Activated T-helper 17 cell treated with anti-CD3 and anti-CD28 coated beads, Interleukin-2, amount 50 U/mL, for 72 hours (primary cell): Measurements from ENCODE around the gene IMMP2L. TPM values are rescaled to one million over a fixed set of nuclear protein-coding genes. Genes with fewer than 3 reads are reported as not detected.
"Not testable (repeated sequence)": the region's sequence is repeated elsewhere in the genome, so short reads cannot be mapped to it uniquely, and the experiment has no call there.

Experiments
- ATAC-seq: fragments of 150-1000 bp; cut with Tn5 transposase; replicated peaks from 2 replicates; pipeline ENCODE4 v1.10.0; 2021; ENCODE audit warnings: mild to moderate bottlenecking, moderate library complexity
- H3K27ac Mint-ChIP-seq: one replicate; pipeline ENCODE4 v1.8.0; 2022; ENCODE audit warnings: mixed read lengths
- H3K27me3 Mint-ChIP-seq: one replicate; pipeline ENCODE4 v1.8.0; 2022; ENCODE audit warnings: mixed read lengths
- H3K36me3 Mint-ChIP-seq: one replicate; pipeline ENCODE4 v1.8.0; 2022; ENCODE audit warnings: low read depth, mild to moderate bottlenecking, mixed read lengths
- H3K4me1 Mint-ChIP-seq: one replicate; pipeline ENCODE4 v1.8.0; 2022; ENCODE audit warnings: mixed read lengths
- H3K4me3 Mint-ChIP-seq: one replicate; pipeline ENCODE4 v1.8.0; 2022; ENCODE audit warnings: mild to moderate bottlenecking, mixed read lengths
- H3K9me3 Mint-ChIP-seq: one replicate; pipeline ENCODE4 v1.8.0; 2022; ENCODE audit warnings: mixed read lengths
- total RNA-seq, 2 donors: library from RNA; stranded (reverse); gene quantifications; one replicate each; pipeline ENCODE4 v1.2.3, GENCODE V29; 2022

IMMP2L gene
- total RNA-seq, 2 donors from 2014 or later, result 9.5 to 27.6 TPM

DNA sequence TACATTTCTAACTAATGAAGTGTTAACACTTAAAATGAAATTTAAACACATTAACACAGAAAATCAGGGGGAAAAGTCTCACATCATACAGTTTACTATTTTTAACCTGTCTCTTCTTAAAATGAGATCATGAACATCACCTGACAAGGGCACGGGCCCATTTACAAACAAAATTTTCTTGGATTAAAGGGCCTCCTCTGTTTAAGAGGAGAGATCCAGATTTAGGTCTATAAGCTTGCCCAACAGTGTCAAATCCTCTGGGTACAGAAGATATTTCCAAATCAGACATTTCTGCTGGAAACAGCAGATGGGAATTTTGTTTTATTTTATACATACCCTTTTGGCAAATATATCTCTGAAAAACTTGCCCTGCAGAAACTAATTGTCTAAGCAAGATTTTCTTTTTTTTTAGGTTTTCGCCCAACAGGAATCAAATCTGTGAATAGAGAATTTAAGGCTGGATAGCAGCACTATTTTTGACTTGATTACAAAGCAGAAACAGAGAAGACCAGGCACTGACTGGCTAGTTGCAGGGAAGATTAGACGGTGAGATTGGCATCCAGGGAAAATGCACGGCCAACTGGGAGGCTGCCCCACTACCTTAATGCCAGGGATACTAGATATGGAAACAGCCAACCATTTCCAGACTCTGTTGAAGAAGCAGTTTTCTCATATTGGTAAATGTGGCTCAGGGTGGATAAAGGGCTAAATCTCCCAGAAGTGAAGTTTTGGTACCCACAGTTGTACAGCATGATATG, 298.0 kb downstream of the IMMP2L start:
- peaks cover 4% of the 10 kb centered on the region for H3K4me1 Mint-ChIP-seq
- H3K36me3 Mint-ChIP-seq, result no peaks in the 10 kb centered on the region
- no peaks in the 10 kb centered on the region for H3K9me3 Mint-ChIP-seq
- no peak for ATAC-seq
- no peaks in the 10 kb centered on the region for H3K27me3 Mint-ChIP-seq
- H3K27ac Mint-ChIP-seq, result no peak overlapping the region
- no peak overlapping the region for H3K4me3 Mint-ChIP-seq

DNA sequence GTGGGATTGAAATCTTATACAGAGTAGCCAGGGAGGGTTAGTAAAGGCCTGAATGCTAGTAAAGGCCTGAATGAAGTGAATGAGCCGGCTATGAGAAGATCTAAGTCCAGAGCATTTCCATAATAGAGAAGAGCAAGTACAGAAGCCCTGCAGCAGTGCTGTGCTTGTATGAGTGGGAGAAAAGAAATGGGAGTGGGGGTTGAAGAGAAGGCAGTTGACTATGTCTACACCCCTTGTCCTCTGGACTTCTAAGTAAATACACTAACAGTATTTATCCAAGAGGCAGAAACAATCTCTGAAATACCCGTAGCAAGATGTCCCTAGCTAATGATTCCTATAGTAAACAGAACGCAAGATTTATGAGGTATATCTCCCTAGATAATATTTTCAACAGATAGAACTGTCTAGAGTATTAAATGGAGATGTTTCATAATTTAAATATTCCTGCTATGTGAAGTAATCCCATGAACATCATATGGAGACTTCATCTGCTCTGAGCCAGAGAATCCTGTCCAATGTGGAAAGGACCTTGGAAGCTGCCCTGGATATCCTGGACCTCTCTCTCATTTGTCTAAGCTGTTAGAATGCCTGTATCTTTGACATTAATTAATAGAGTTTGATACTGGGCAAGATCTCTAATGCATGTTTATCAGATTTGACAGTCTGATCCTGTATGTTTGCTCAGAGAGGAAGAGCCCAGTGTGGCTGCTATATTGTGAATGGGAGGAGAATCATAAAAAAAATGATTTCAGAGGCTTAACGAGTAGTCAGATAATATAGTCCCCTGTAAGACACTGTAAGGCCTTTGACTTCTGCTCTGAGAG, 299.8 kb downstream of the IMMP2L start:
- no peak overlapping the region for H3K27ac Mint-ChIP-seq
- no peak for ATAC-seq

DNA sequence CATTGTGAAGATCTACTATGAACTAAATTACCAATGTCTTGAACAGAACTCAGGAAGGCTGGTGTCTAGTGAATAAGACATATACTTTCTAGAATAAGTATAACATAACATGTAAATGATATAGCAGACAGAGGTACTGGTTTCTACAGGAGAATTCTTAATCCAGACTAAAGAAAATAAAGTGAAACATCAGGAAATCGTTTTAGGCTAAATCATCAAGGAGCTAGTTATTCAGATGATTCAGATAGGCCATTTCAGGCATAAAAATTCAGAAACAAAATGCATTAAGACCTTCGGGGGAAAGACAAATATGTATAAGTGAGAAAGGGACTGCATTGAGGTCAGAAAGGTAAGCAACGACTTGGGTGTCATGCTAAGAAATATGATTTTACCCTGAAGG, 300.8 kb downstream of the IMMP2L start:
- Mint-ChIP-seq H3K4me3 (no peak overlapping the region), H3K27me3 (no peaks in the 10 kb centered on the region), H3K36me3 (no peaks in the 10 kb centered on the region), H3K27ac (no peak overlapping the region), H3K9me3 (no peaks in the 10 kb centered on the region), H3K4me1 (peaks cover 4% of the 10 kb centered on the region)
- ATAC-seq, result no peak

More for the DNA sequence above, 299.8 kb downstream of the IMMP2L start:
- Mint-ChIP-seq H3K27me3 (no peaks in the 10 kb centered on the region), H3K4me3 (no peak overlapping the region), H3K4me1 (peaks cover 4% of the 10 kb centered on the region), H3K36me3 (no peaks in the 10 kb centered on the region), H3K9me3 (no peaks in the 10 kb centered on the region)

DNA sequence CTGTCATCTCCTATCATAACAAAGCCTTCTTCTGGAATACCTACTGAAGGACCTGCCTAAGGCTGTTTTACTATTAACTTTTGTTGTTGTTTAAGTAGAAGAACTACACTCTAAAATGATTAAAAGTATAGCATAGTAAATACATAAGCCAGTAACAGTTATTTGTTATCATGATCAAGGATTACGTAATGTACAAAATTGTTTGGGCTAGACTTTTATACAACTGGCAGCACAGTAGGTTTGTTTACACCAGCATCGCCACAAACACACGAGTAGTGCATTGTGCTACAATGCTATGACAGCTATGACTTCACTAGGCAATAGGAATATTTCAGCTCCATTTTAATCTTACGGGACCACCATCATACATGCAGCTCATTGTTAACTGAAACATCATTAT, 302.3 kb downstream of the IMMP2L start:
- Mint-ChIP-seq H3K4me1 (no peaks in the 10 kb centered on the region), H3K4me3 (no peak overlapping the region), H3K36me3 (no peaks in the 10 kb centered on the region), H3K9me3 (no peaks in the 10 kb centered on the region), H3K27me3 (no peaks in the 10 kb centered on the region), H3K27ac (no peak overlapping the region)
- no peak for ATAC-seq

DNA sequence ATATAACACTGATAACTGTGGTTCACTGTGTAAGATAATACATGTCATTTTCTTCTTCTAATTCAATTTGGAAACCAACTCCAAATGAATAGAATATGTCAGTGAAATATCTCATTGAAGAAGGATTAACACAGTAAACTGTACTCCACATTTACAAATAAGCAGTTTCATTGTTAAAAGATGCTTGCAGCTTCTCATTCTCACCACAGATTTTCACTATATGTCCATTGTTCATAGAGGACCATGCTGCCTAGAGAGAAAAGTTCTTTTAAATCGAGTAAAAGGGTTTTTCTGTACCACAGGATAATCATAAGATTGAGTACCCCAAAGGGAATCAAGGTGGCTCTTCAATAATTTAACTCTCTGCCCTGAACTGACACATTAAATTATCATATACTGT, 305.9 kb downstream of the IMMP2L start:
- no peaks in the 10 kb centered on the region for H3K4me1 Mint-ChIP-seq
- no peak overlapping the region for H3K27ac Mint-ChIP-seq
- ATAC-seq, result no peak
- H3K9me3 Mint-ChIP-seq, result no peaks in the 10 kb centered on the region
- H3K4me3 Mint-ChIP-seq, result no peak overlapping the region
- no peaks in the 10 kb centered on the region for H3K36me3 Mint-ChIP-seq
- H3K27me3 Mint-ChIP-seq, result no peaks in the 10 kb centered on the region

DNA sequence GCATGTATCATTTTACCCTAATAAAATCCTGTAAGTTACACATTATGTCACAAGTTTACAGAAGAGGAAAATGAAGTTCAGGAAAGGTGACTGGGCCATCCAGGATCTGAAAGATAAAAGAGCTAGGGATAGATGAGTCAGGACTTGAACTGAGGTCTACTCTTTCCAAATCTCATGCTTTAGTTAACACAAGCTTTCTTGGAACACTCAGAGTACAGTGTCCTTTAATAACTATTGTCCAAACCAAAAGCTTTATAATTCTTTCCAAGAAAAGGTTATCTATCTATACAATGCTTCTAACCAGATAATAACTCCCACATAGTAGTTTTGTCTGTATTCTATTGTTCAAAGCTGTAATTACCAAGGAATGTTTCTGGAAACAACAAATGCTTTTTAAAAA, 306.7 kb downstream of the IMMP2L start:
- no peaks in the 10 kb centered on the region for H3K4me1 Mint-ChIP-seq
- H3K36me3 Mint-ChIP-seq, result no peaks in the 10 kb centered on the region
- H3K4me3 Mint-ChIP-seq, result no peak overlapping the region
- H3K27ac Mint-ChIP-seq, result no peak overlapping the region
- no peak for ATAC-seq
- H3K27me3 Mint-ChIP-seq, result no peaks in the 10 kb centered on the region
- no peaks in the 10 kb centered on the region for H3K9me3 Mint-ChIP-seq

DNA sequence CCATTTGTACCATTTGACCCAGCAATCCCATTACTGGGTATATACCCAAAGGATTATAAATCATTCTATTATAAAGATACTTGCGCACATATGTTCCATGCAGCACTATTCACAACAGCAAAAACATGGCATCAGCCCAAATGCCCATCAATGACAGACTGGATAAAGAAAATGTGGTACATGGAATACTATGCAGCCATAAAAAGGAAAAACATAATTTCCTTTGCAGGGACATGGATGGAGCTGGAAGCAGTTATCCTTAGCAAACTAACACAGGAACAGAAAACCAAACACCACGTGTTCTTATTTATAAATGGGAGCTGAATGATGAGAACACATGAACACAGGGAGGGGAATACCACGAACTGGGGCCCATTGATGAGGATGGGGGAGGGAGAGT, 310.9 kb downstream of the IMMP2L start:
- ATAC-seq, H3K27ac Mint-ChIP-seq, H3K36me3 Mint-ChIP-seq, H3K4me1 Mint-ChIP-seq, H3K27me3 Mint-ChIP-seq, H3K4me3 Mint-ChIP-seq, H3K9me3 Mint-ChIP-seq: not testable (repeated sequence)

DNA sequence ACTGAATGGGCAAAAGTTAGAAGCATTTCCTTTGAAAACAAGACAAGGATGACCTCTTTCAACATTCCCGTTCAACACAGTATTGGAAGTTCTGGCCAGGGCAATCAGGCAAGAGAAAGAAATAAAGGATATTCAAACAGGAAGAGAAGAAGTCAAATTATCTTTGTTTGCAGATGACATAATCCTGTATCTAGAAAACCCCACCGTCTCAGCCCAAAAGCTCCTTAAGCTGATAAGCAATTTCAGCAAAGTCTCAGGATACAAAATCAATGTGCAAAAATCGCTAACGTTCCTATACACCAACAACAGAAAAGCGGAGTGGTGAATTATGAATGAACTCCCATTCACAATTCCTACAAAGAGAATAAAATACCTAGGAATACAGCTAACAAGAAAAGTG, 312.5 kb downstream of the IMMP2L start:
- not testable (repeated sequence) for H3K27me3 Mint-ChIP-seq, ATAC-seq, H3K27ac Mint-ChIP-seq, H3K4me1 Mint-ChIP-seq, H3K36me3 Mint-ChIP-seq, H3K4me3 Mint-ChIP-seq, H3K9me3 Mint-ChIP-seq

DNA sequence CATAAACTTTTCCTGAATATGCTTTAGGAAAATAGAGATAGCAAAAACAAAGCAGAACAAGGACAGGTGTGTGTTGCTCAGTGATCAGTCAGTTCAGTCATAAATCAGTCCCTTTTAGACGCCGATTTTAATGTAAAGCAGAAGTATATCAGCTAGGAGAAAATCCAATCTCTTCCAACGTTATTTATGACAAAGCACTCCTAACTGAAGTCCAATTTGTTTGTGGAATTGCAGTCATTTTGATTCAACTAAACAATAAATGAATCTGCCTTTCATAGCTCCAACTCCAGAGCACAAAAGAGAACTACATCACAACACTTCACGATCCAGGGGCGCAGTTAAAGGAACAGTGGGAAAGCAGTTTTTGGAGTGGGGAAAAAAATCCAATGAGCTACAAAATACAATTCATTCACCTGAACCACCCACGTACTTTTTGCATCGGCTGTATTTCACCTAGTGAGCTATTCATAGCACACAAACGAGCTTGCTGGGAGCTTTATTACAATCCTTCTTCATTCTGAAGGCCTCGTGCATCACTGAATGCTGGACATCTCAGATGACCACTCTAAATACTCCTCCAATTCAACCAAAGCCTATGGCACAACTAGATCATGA, 320.0 kb downstream of the IMMP2L start:
- Mint-ChIP-seq H3K4me3 (no peak overlapping the region), H3K4me1 (no peaks in the 10 kb centered on the region), H3K9me3 (no peaks in the 10 kb centered on the region), H3K27ac (no peak overlapping the region), H3K27me3 (no peaks in the 10 kb centered on the region), H3K36me3 (no peaks in the 10 kb centered on the region)
- no peak for ATAC-seq

DNA sequence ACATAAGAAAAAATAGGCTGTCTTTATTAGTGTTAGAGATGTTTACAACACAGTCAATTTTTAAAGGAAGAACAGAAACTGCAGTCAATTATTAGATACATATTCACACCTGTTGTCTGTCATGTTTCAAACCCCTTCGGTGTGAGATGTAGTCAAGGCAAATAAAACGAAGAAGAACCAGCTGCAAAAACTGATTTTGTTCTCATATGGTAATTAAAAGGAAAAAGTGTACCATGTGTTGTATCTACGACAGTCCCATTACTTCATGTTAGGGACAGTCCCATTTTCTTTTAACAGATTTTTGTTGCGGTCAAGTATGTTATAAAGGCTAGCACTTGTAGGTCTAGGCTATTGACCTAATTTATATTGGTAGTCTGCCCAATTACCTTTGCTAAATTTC, 321.9 kb downstream of the IMMP2L start:
- Mint-ChIP-seq H3K27ac (no peak overlapping the region), H3K36me3 (peaks cover 7% of the 10 kb centered on the region), H3K27me3 (no peaks in the 10 kb centered on the region), H3K9me3 (no peaks in the 10 kb centered on the region), H3K4me1 (no peaks in the 10 kb centered on the region), H3K4me3 (no peak overlapping the region)
- no peak for ATAC-seq

DNA sequence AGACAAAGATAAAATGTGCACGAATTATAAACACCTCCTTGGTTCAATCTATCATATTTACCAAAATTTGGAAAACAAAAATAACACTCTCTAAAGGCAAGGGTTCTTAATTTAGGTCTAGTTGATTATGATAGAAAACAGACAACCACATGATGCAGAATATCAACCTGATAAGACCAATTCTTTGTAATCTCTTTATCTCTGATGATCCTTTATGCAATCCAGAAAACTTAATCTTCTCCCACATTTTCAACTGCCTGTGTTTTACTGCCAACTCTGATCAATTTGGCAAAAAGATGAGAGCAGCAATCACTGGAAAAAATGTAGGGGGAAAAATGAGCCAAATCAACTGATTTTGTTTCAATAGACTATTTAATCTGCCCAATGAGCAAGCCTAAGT, 322.9 kb downstream of the IMMP2L start:
- Mint-ChIP-seq H3K27ac (no peak overlapping the region), H3K4me3 (no peak overlapping the region), H3K9me3 (no peaks in the 10 kb centered on the region), H3K36me3 (peaks cover 8% of the 10 kb centered on the region), H3K4me1 (no peaks in the 10 kb centered on the region), H3K27me3 (no peaks in the 10 kb centered on the region)
- ATAC-seq, result no peak

DNA sequence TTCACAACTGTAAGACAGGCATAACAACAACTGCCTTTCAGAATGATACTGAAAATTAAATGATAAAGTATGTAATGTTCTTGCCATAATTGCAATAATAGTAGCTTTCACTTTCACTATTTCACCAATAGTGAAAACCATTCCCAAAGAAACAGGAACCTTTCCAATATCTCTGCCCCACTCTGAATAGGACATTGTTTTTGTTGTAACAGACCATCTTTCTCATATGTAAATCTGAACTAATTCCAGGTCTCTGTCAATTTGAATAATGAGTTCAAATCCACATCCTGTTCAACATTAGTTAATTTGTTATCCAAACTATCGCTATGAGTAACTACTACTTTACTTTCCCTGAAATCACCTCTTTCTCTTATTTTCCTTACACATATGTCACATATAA, 323.4 kb downstream of the IMMP2L start:
- H3K9me3 Mint-ChIP-seq, result no peaks in the 10 kb centered on the region
- ATAC-seq, result no peak
- peaks cover 8% of the 10 kb centered on the region for H3K36me3 Mint-ChIP-seq

DNA sequence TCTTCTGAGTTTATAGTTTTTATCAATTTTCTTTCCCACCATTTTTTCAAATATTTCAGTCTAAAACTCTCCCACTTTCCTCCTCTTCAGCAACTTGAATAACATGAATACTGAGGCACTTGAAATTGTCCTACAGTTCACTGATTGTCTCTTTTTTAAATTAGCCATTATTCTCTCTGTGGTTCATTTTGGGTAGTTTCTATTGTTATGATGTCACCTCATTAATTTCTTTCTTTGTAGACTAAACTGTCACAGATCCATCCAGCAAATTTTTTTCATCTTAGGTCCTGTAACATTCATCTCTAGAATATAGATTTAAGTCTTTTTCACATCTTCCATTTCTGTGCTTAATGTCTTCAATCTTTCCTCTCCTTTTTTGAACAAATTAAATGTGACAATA, 326.6 kb downstream of the IMMP2L start:
- Mint-ChIP-seq H3K36me3 (peaks cover 8% of the 10 kb centered on the region), H3K9me3 (no peaks in the 10 kb centered on the region), H3K4me1 (peaks cover 8% of the 10 kb centered on the region), H3K27me3 (no peaks in the 10 kb centered on the region), H3K4me3 (no peak overlapping the region), H3K27ac (no peak overlapping the region)
- no peak for ATAC-seq

More for the DNA sequence above, 323.4 kb downstream of the IMMP2L start:
- no peaks in the 10 kb centered on the region for H3K4me1 Mint-ChIP-seq
- H3K27me3 Mint-ChIP-seq, result no peaks in the 10 kb centered on the region
- H3K4me3 Mint-ChIP-seq, result no peak overlapping the region
- H3K27ac Mint-ChIP-seq, result no peak overlapping the region

DNA sequence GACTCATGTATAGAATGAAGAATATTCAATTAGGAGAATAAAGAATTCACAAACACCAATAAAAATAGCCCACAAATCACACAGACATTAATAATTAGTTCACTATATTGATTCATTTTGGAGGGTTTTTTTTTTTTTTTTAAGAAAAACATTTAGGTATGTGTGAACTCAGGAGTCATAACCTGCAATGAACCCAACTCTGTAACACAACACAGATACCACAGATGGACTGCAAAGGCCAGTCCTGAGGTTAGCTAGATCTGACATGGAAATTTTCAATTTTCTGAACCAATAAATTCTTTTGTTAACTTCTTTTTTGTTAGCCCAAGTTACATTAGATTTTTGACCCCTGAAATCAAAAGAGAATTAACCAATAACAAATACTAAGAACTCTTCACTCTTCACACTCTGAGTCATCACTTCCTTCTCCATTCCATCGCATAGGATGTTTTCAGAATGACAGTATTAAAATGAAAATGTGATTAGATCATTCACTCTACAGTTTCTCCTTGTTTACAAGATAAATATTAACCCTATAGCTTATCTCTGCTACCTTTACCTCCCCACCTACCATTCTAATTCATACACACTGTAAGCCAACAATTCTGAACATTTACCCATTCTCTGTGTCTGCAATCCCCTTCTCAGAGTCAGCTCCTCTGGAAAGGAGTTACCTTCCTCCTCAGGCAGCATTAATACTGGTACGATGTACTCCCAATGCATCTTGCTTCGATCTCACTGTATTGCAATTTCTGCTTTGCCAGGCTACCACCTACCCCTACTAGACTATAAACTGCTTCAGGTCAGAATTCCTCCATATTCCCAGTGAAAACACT, 329.8 kb downstream of the IMMP2L start:
- ATAC-seq, result peak; percentile 87
- H3K4me3 Mint-ChIP-seq, result no peak overlapping the region

More for the DNA sequence above, 329.8 kb downstream of the IMMP2L start:
- H3K4me1 Mint-ChIP-seq, result peaks cover 8% of the 10 kb centered on the region
- no peaks in the 10 kb centered on the region for H3K9me3 Mint-ChIP-seq
- H3K36me3 Mint-ChIP-seq, result peaks cover 8% of the 10 kb centered on the region
- H3K27ac Mint-ChIP-seq, result no peak overlapping the region
- no peaks in the 10 kb centered on the region for H3K27me3 Mint-ChIP-seq
